Activated CD4-positive, alpha-beta T cell treated with anti-CD3 and anti-CD28 coated beads for 4 hours (primary cell): ENCODE data around the gene EMILIN3.

ENCODE experiments used
- DNase-seq, 2 donors: peaks; one replicate each; pipeline ENCODE4 v3.0.0-alpha.2; 2020

Gene EMILIN3

GRCh38 chr20:41344938-41345728 lies 21.5 kb downstream of the EMILIN3 start:
- no peak for DNase-seq

GRCh38 chr20:41344477-41344876 lies 22.1 kb downstream of the EMILIN3 start:
- no peak for DNase-seq

- no peak for DNase-seq
These were observed 23.8 kb downstream of the EMILIN3 start for GRCh38 chr20:41342474-41343464.

GRCh38 chr20:41340327-41341055 lies 26.1 kb downstream of the EMILIN3 start, which contains the start of gene LPIN3:
Gene LPIN3 (plus strand): TSS chr20:41340821. CDS start chr20:41345804, 4,983 bp downstream.
- DNase-seq = peak; percentile 44 to 50

- peak; percentile 80 to 86 for DNase-seq
These were observed 26.7 kb downstream of the EMILIN3 start for GRCh38 chr20:41339957-41340326.

GRCh38 chr20:41336711-41337492 lies 29.7 kb downstream of the EMILIN3 start:
- DNase-seq = no peak

GRCh38 chr20:41335591-41335990 lies 31.0 kb downstream of the EMILIN3 start:
- DNase-seq = no peak

- DNase-seq = no peak
These were observed 31.9 kb downstream of the EMILIN3 start for GRCh38 chr20:41334443-41335421.

GRCh38 chr20:41334036-41334435 lies 32.6 kb downstream of the EMILIN3 start:
- no peak for DNase-seq

- no peak for DNase-seq
These were observed 34.9 kb downstream of the EMILIN3 start for GRCh38 chr20:41331731-41332130.

GRCh38 chr20:41330941-41331340 lies 35.7 kb downstream of the EMILIN3 start:
- DNase-seq = no peak

GRCh38 chr20:41330343-41330720 lies 36.3 kb downstream of the EMILIN3 start:
- no peak for DNase-seq

GRCh38 chr20:41329435-41330342 lies 36.9 kb downstream of the EMILIN3 start:
- peak; percentile 62 to 68 for DNase-seq

GRCh38 chr20:41327178-41327577 lies 39.4 kb downstream of the EMILIN3 start:
- no peak for DNase-seq

- DNase-seq = no peak
These were observed 45.6 kb downstream of the EMILIN3 start for GRCh38 chr20:41320976-41321375.

GRCh38 chr20:41320441-41320840 lies 46.2 kb downstream of the EMILIN3 start:
- DNase-seq = no peak

GRCh38 chr20:41318271-41318649 lies 48.4 kb downstream of the EMILIN3 start:
- no peak for DNase-seq

- peak; percentile 95 for DNase-seq
These were observed 48.9 kb downstream of the EMILIN3 start, which contains the start of gene ZHX3 for GRCh38 chr20:41317546-41318270. Gene ZHX3 (minus strand): TSS chr20:41317731. CDS start chr20:41204916, 112,815 bp downstream.
